Stimulated activated naive CD8-positive, alpha-beta T cell treated with anti-CD3 and anti-CD28 coated beads, Interleukin-15, amount 100 ng/mL, for 72 hours (primary cell): ENCODE data around the gene CLCN7.
"Not testable (repeated sequence)": the region's sequence is repeated elsewhere in the genome, so short reads cannot be mapped to it uniquely, and the experiment has no call there.

Experiments used
- ATAC-seq: fragments of 150-1000 bp; cut with Tn5 transposase; 2 replicates; pipeline ENCODE4 v1.10.0; 2021; ENCODE audit warnings: mild to moderate bottlenecking, moderate library complexity
- DNase-seq, 2 donors: peaks; one replicate each; pipeline ENCODE4 v3.0.0; 2021 to 2022
- H3K27ac Mint-ChIP-seq, 2 donors: one replicate each; pipeline ENCODE4 v1.8.0; 2022; ENCODE audit warnings: mild to moderate bottlenecking in 2 of 2, mixed read lengths in 2 of 2, moderate library complexity in 2 of 2
- H3K27me3 Mint-ChIP-seq: one replicate; pipeline ENCODE4 v1.8.0; 2022; ENCODE audit warnings: mixed read lengths
- H3K4me1 Mint-ChIP-seq: one replicate; pipeline ENCODE4 v1.8.0; 2022; ENCODE audit warnings: mild to moderate bottlenecking, mixed read lengths
- H3K4me3 Mint-ChIP-seq, 2 donors: one replicate each; pipeline ENCODE4 v1.8.0; 2022; ENCODE audit warnings: mild to moderate bottlenecking in 2 of 2, mixed read lengths in 2 of 2, moderate library complexity in 1 of 2
- H3K9me3 Mint-ChIP-seq, 2 donors: one replicate each; pipeline ENCODE4 v1.8.0; 2022; ENCODE audit warnings: mixed read lengths in 2 of 2

Gene CLCN7

DNA sequence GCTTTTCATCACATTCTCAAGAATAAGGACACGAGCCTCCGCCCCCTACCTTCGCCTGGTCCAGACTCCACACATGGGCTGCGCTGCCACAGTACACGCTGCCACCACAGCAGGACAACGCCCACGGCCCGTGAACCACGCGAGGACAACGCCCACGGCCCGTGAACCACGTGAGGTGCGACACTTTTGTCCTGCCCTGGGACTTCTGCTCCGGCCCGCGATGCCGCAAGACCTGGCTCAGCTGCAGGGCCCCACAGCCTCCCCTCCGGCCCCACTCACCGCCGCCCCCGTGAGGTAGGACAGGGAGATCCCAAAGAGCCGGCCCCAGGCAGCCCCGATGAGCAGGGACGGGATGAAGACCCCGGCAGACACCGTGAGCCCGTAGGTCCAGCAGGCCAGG is 24.6 kb downstream of the CLCN7 start:
- Mint-ChIP-seq H3K27ac (no peak overlapping the region), H3K4me3 (no peak overlapping the region)

GRCh38 chr16:1449201-1449788 is 25.5 kb downstream of the CLCN7 start:
- H3K4me1 Mint-ChIP-seq: peaks cover 5% of the 10 kb centered on the region
- DNase-seq (no peak), ATAC-seq (no peak)
- H3K4me3 Mint-ChIP-seq: no peak overlapping the region
- H3K27me3 Mint-ChIP-seq: no peaks in the 10 kb centered on the region
- no peaks in the 10 kb centered on the region for H3K9me3 Mint-ChIP-seq
- peak overlapping the region in 1 of 2 donors; percentile 19 for H3K27ac Mint-ChIP-seq

More for the DNA sequence above, 24.6 kb downstream of the CLCN7 start:
- no peak for ATAC-seq
- H3K27me3 Mint-ChIP-seq: no peaks in the 10 kb centered on the region
- H3K4me1 Mint-ChIP-seq: peaks cover 5% of the 10 kb centered on the region
- H3K9me3 Mint-ChIP-seq: no peaks in the 10 kb centered on the region
- no peak for DNase-seq

DNA sequence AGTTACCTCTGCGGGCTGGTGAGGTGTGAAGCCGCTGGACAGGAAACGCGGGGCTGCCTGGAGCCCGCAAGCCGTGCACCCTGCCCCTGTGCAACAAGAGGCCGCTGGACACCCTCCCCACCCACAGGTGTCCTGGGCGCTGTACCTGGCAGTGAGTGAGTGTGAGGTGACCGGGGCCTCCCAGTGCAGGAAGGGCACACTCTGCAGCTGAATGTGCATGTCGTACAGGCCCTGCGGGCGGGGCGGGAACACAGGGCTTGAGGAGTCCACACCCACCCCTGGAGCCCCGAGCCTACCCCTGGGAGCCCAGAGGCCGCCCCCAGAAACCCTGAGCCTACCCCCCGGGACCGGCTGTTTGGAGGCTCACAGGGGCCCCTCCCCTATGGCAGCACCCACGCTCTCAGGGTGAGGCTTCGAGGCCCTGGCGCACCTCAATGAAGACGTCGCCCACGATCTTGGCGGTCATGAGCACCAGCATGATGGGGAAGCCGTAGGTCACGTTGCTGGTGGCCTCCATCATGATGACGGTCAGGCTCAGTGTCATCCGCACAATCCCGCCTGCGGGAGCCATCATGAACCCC is 26.2 kb downstream of the CLCN7 start:
- H3K4me3 Mint-ChIP-seq: no peak overlapping the region
- peak overlapping the region in 1 of 2 donors; percentile 71 for H3K27ac Mint-ChIP-seq
- H3K9me3 Mint-ChIP-seq: no peaks in the 10 kb centered on the region
- no peak for ATAC-seq
- no peak for DNase-seq
- peaks cover 5% of the 10 kb centered on the region for H3K4me1 Mint-ChIP-seq
- H3K27me3 Mint-ChIP-seq: no peaks in the 10 kb centered on the region

GRCh38 chr16:1447965-1448364 is 26.9 kb downstream of the CLCN7 start:
- ATAC-seq: no peak
- Mint-ChIP-seq H3K27me3 (no peaks in the 10 kb centered on the region), H3K4me1 (peaks cover 5% of the 10 kb centered on the region), H3K27ac (no peak overlapping the region), H3K4me3 (no peak overlapping the region), H3K9me3 (no peaks in the 10 kb centered on the region)
- no peak for DNase-seq

GRCh38 chr16:1446296-1447080 is 28.3 kb downstream of the CLCN7 start:
- DNase-seq (no peak), ATAC-seq (no peak)
- Mint-ChIP-seq H3K4me3 (no peak overlapping the region), H3K27ac (no peak overlapping the region), H3K4me1 (peaks cover 3% of the 10 kb centered on the region), H3K27me3 (no peaks in the 10 kb centered on the region), H3K9me3 (no peaks in the 10 kb centered on the region)

DNA sequence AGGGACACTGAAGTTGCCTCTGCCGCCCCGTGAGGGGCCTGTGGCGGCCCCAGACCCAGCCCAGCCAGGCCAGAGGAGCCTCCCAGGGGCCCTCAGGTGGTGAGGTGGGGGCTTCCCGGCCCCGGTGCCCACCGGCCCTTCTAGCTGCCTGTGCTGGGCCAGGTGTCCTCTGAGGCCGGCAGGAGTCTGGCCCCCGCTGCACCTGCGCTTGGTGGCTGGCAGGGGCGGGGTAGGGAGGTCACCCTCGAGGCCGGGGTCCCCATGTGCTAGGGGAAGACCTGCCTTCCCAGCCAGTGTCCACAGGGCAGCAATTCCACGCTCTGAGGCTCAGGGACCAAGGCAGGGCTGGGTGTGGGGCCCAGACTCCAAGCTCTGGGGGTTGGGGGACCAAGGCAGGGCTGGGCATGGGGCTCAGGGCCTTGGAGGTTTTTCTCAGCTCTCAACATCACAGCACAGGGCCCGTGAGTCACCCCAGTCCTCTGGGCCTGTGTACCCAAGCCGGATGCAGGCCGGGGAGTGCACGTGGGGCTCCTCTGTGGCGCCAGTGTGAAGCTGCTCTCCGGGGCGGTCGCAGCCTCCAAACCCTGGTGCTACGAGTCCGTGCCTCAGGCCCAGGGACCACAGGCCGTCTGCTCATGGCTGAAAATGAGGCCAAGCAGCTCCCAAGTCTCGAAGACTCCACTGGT is 29.2 kb downstream of the CLCN7 start:
- H3K27me3 Mint-ChIP-seq: no peaks in the 10 kb centered on the region
- no peak overlapping the region for H3K4me3 Mint-ChIP-seq
- ATAC-seq (no peak), DNase-seq (no peak)
- no peaks in the 10 kb centered on the region for H3K4me1 Mint-ChIP-seq
- H3K9me3 Mint-ChIP-seq: no peaks in the 10 kb centered on the region
- no peak overlapping the region for H3K27ac Mint-ChIP-seq

DNA sequence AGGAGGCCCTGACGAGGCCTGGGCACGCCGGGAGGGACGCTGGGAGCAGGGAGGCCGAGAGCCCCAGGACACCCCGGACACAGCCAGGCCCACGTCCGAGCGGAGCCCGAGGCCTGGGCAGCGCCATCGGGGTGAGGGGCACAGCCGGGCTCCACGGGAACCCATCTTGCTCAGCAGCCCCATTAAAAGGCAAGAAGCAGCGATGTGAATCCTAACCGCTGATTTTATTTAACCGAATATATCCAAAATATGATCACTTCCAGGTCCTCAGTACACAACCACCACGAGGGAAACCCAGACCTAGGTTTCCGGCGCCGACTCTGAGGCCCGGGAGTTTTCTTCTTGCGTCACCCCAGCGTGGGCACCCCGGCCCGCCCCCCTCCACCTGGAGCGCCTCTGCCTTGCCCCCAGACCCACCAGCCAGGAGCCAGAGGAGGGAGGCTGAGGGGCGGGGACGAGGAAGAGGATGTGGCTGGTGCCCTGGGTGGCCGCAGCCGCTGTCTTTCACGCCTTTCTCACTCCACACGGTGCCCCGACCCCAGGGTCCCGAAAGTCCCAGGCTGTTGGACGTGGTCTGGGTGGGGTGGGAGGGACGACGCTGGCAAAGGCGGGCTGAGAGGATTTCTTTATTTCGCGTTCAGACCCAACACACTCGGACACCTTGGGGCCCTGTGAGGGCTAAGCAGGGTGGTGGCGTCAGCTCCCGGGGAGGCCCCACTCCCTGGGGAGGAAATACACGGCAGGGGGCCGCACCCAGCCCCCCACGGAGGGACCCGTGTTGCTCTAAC is 29.9 kb downstream of the CLCN7 start:
- Mint-ChIP-seq H3K27ac (no peak overlapping the region), H3K9me3 (no peaks in the 10 kb centered on the region), H3K27me3 (no peaks in the 10 kb centered on the region), H3K4me1 (no peaks in the 10 kb centered on the region), H3K4me3 (no peak overlapping the region)
- no peak for DNase-seq
- no peak for ATAC-seq

DNA sequence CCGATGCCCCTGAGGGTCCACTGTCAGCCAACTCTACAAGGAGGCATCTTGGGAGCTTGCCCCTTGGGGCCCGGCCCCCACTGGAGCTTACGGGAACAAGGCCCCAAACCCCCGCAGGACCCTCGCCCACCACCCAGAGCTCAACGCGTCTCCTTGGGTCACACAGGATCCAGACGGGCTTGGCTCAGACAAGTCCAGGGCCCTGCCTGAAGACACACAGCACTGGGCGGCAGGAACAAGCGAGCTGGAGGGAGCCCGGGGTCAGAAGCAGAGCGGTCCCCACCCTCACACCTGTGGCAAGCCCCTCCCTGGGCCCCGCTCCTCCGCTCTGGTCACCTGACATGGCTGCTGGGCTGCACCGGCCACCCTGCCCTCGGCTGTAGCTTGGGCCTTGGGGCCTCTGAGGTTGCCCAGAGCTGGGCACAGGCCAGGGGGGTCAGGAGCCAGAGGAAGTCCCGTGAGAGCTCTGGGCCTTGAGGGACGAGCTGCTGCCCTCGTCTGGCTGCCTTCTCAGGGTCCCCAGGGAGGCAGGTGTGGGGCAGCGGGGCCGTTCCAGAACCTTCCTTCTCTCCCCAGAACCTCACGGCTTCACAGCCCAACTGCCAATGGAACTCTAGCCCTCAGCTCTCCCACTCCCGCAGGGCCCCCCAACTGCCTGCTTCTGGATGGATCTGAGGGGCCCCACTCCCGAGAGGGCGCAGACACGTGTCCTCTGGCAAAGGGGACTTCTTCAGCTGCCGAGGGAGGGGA is 30.7 kb downstream of the CLCN7 start, which contains the start of gene CCDC154:
TSS of gene CCDC154 (minus strand) at position 577 of the 750 bp plus-strand sequence. CDS start at position 343, 234 bp downstream.
- Mint-ChIP-seq H3K4me3 (no peak within 1 kb of the TSS), H3K27ac (no peak within 1 kb of the TSS), H3K9me3 (no peaks in the 10 kb centered on the region), H3K27me3 (no peaks in the 10 kb centered on the region), H3K4me1 (no peaks in the 10 kb centered on the region)
- DNase-seq (no peak), ATAC-seq (no peak)

- ATAC-seq (no peak), DNase-seq (no peak)
- H3K4me1 Mint-ChIP-seq: no peaks in the 10 kb centered on the region
- H3K27me3 Mint-ChIP-seq: no peaks in the 10 kb centered on the region
- no peak overlapping the region for H3K4me3 Mint-ChIP-seq
- H3K9me3 Mint-ChIP-seq: no peaks in the 10 kb centered on the region
- H3K27ac Mint-ChIP-seq: no peak overlapping the region
Observed at GRCh38 chr16:1443403-1443973, 31.3 kb downstream of the CLCN7 start.

DNA sequence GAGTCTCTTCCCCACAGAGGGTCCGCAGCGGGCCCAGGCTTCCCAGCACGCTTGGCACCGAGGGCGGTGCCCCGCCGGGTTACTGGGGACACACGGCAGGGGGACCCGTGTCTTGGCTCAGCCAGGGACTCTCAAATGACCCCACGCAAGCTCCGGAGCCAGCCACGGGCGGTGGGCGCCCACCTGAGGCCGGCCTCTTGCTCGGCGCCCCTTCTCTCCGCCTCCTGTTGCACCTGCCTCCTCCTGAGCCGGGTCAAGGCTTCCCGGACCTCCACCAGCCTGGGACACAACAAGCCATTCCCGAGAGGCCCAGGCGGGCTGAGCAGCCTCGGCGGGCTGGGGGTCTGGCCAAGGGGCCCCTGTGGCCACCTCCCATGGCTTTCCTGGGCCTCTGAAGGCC is 32.1 kb downstream of the CLCN7 start:
- H3K4me3 Mint-ChIP-seq: no peak overlapping the region
- no peaks in the 10 kb centered on the region for H3K27me3 Mint-ChIP-seq
- H3K4me1 Mint-ChIP-seq: no peaks in the 10 kb centered on the region
- no peaks in the 10 kb centered on the region for H3K9me3 Mint-ChIP-seq
- H3K27ac Mint-ChIP-seq: no peak overlapping the region
- DNase-seq (no peak), ATAC-seq (no peak)

- no peak for DNase-seq
- H3K4me3 Mint-ChIP-seq: no peak overlapping the region
- H3K9me3 Mint-ChIP-seq: no peaks in the 10 kb centered on the region
- H3K27ac Mint-ChIP-seq: no peak overlapping the region
- H3K4me1 Mint-ChIP-seq: no peaks in the 10 kb centered on the region
- H3K27me3 Mint-ChIP-seq: no peaks in the 10 kb centered on the region
- no peak for ATAC-seq
Observed at GRCh38 chr16:1441391-1441829, 33.4 kb downstream of the CLCN7 start.

DNA sequence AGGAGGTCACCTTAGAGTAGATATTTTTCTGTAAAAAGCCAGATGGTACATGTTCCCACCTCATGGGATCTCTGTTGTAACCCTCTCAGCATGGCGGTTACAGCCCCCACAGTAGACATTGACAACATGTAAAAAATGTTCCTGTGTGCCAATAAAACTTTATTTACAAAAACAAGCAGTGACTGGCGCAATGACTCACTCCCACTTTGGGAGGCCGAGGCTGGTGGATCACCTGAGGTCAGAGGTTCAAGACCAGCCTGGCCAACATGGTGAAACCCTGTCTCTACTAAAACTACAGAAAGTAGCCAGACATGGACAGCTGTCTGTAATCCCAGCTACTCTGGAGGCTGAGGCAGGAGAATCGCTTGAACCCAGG is 35.1 kb downstream of the CLCN7 start:
- not testable (repeated sequence) for H3K4me3 Mint-ChIP-seq, ATAC-seq, H3K27me3 Mint-ChIP-seq, H3K27ac Mint-ChIP-seq, H3K9me3 Mint-ChIP-seq, DNase-seq, H3K4me1 Mint-ChIP-seq

GRCh38 chr16:1439058-1439698 is 35.6 kb downstream of the CLCN7 start:
- DNase-seq: no peak
- no peak for ATAC-seq
- Mint-ChIP-seq H3K4me1 (no peaks in the 10 kb centered on the region), H3K4me3 (no peak overlapping the region), H3K27ac (peak overlapping the region in 1 of 2 donors; percentile 95), H3K27me3 (no peaks in the 10 kb centered on the region), H3K9me3 (no peaks in the 10 kb centered on the region)
